Frontal cortex (tissue), 4 donors: ENCODE measurements around the gene KRT8. TPM values are rescaled to one million over a fixed set of nuclear protein-coding genes. Genes with fewer than 3 reads are reported as not detected.
"Not testable (repeated sequence)": the region's sequence is repeated elsewhere in the genome, so short reads cannot be mapped to it uniquely, and the experiment has no call there.

ENCODE experiments used
- DNase-seq, 2 donors: peaks; one replicate each; pipeline ENCODE4 v3.0.0; 2012; ENCODE audit warnings: low spot score in 2 of 2
- FAIRE-seq: peaks from 2 replicates; lab custom pipeline; 2012; peaks lifted over from hg19 to GRCh38; lab: Jason Lieb, UNC
- total RNA-seq: library from RNA; depleted of rRNA; stranded (reverse); fragments of >200 nt; gene quantifications from one replicate; pipeline ENCODE4 v1.2.3, GENCODE V29; 2014
- donor health status: control.
- donor health status: control.
- donor health status: control.

Gene KRT8
- total RNA-seq, 1 donor from 2014 or later: not detected

DNA sequence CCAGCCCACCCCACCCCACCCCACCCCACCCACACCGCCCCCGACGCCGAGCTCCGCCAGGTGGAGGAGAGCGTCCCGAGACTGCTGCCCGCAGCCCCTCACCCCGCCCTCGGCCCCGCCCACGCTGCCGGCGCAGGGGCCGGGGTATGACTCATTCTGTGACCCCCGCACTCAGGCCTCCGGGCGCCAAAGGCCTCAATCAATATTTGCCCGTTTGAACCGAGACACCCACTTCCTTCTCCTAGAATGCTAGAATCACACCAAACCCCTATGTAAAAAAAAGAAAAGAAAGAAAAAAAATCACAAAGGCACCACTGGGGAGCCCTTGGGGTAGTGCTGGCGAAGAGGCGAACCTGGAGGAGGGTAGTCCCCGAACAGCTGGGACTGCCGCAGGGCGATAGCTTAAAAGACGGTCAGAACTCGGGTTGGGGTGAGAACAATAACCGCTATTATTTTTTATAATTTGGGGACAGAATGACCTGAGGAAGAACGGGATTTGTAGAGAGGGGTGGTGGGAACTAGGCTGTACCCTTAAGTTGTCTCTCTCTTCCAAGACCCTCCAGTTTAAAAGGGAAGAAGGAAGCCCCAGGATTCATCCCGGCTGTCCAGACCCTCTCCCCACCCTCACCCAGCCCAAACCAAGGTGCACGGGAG, 894 bp downstream of the KRT8 start:
- FAIRE-seq: no peak
- peak in 1 of 2 donors; percentile 70 for DNase-seq

DNA sequence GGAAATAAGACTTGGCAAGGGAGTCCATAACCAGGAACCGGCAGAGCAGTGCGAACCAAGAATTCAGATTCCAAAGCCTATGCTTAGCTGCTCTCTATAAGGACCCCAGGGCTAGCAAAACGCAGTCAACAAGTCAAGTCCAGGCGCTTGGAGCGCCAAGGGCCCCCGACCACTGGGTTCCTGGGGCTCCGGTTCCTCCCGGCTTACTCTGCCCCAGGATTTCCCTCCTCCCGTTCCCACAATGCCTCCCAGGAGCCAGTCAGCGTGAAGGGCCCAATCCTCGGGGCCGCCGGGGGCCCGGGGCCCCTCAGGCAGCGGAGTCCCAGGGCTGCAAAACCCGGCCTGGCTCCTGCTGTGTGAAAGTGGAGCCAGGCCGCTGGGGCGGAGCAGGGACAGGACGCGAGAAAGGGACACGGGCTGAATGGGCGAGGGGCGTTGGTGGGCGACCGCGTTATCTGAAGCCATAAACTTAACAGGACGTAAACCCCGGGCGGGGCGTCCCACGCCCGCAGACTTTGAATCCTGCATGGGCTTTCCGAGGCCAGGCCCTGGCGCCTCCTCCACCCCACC, 1.5 kb downstream of the KRT8 start:
- DNase-seq: peak; percentile 60 to 73
- no peak for FAIRE-seq

- no peak for DNase-seq
Observed at GRCh38 chr12:52901715-52902541, 2.9 kb downstream of the KRT8 start.

DNA sequence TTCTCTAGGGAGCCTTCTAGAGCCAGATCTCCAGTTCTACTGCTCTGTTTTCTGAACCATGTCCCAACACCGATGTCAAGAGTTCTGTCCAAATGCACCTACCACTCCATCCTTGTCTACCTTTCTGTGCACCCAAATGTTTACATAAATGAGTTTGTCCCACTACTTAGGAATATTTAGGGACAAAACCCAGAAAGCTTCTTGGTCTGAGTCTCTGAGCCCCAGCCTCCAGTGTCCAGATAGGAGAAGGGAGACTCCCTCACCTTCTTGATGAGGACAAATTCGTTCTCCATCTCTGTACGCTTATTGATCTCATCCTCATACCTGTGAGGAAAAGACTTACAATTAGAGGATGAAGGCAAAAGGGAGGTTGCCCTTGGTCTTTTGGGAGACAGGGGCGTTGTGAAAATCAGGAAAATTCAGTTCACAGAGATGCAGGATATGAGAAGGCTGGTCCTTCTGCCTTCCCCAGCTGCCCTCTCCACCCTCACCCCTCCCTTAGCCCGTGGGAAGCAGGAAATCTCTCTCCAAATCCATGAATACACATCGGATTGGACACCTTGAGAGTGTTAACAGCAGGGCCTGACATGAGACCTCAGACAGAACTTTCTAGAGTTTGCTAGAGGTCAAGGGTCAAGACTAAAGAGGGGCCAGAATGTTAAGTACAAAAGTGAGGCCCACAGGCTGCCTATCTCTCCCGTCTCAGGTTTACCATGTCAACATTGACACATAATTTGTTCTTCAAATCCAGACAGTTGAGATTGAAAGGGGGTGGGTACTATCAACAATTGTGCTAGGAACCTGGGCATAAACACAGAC, 3.8 kb downstream of the KRT8 start:
- DNase-seq (no peak), FAIRE-seq (no peak)

More at GRCh38 chr12:52901715-52902541, 2.9 kb downstream of the KRT8 start:
- no peak for FAIRE-seq

GRCh38 chr12:52900166-52900895, 4.5 kb downstream of the KRT8 start:
- DNase-seq (no peak), FAIRE-seq (no peak)

DNA sequence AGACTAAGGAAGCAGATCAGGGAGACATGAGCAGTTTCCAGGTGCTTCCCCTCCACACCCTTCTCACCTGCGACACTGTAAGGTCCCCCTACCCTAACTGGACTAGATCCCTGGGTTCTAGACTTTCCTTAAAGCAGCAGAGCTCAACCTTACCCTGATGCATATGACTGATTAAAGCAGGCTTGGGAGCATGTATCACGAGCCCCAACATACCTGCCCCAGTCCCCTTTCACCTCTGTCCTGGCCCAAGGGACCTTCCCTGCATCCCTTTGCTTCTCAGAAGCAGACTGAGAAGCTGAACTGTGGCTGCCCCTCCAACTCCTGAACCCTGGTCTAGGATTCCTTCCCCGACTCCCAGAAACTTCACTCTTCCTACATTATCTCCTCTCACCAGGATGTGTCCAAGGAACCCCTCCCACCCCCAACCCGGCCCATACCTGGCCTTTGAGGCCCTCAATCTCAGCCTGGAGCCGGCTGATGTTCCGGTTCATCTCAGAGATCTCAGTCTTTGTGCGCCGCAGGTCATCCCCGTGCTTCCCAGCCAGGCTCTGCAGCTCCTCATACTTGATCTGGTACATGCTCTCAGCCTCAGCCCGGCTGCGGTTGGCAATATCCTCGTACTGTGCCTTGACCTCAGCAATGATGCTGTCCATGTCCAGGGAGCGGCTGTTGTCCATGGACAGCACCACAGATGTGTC, 5.4 kb downstream of the KRT8 start:
- DNase-seq (no peak), FAIRE-seq (no peak)

DNA sequence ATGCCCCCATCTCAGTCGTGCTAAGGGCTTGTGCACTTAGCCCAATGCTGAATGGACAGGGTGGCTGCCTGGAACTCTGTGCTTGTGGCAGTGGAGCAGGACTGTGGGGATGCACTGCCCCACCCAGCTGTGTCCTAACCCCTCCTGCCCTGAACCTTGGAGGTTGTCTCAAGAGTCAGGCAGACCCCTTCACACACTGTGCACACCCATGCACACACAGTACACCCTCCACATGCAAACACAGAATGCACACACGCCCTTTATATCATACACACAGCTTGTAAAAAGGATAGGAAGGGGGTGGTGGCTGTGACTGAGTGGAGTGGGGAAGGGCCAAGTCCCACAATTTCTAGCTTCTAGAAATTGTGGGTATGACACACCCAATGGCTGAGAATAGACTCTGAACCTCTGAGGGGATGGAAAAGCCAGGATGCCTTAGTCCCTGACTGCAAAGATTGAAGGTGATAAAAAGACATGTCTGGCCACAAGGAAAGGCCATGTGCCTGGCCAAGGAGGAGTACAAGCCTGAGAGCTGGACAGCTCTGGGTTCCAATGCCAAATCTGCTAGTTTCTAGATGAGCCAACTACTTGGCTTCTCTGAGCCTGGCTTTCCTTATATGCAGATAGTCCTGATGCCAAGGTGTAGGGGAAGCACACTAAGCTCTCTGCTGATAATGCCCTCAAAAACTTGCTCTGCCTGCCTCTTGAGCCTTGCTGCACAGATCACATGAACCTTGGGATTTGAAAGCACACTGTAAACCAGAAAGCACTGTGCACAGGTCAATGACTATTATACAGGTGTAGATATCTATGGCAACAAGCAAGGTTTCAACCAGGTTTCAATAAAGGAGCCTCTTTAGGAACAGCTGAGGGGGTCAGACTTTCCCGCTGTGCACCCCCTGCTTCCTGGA, 8.4 kb downstream of the KRT8 start:
- FAIRE-seq (no peak), DNase-seq (no peak)

- no peak for DNase-seq
Observed at GRCh38 chr12:52895726-52896189, 9.1 kb downstream of the KRT8 start.

DNA sequence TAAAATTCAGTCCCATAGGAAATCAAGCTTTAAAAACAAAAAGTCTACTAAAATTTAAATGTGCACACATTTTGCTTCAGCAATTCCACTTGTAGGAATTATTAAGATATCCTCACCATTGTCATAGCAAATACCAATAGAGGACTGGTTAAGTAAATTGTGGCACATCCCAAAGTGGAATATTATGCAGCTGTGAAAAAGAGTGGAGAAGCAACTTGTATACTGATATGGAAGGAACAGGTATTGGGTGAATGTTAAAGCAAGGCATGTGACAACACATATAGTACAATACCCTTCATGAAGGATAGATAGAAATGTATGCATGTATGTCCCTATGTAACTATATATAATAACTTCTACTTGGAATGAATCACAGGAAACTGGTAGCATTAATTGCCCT, 11.9 kb downstream of the KRT8 start:
- no peak for DNase-seq

More at GRCh38 chr12:52895726-52896189, 9.1 kb downstream of the KRT8 start:
- no peak for FAIRE-seq

GRCh38 chr12:52892207-52892852, 12.5 kb downstream of the KRT8 start:
- no peak for FAIRE-seq

More for the DNA sequence above, 11.9 kb downstream of the KRT8 start:
- no peak for FAIRE-seq

DNA sequence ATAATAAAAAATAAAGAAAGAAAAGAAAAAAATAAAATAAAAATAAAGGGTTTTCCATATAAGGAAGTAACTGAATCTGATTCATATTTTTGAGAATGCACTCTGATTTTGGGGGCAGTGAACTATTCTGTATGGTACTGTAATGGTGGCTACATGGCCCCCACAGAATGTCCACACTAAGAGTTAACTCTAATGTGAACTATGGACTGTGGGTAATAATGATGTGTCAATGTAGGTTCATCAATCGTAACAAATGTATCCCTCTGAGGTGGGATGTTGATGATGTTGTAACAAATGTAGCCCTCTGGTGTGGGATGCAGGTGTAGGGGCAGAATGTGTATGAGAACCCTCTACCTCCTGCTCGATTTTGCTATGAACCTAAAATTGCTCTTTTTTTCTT, 13.8 kb downstream of the KRT8 start:
- no peak for DNase-seq
- FAIRE-seq: no peak

More at GRCh38 chr12:52892207-52892852, 12.5 kb downstream of the KRT8 start:
- DNase-seq: no peak

- DNase-seq (no peak), FAIRE-seq (no peak)
Observed at GRCh38 chr12:52890417-52890816, 14.5 kb downstream of the KRT8 start.

GRCh38 chr12:52884526-52885293, 20.2 kb downstream of the KRT8 start:
- no peak for FAIRE-seq
- DNase-seq: peak in 1 of 2 donors; percentile 74

GRCh38 chr12:52880499-52880898, 24.4 kb downstream of the KRT8 start:
- not testable (repeated sequence) for DNase-seq, FAIRE-seq

DNA sequence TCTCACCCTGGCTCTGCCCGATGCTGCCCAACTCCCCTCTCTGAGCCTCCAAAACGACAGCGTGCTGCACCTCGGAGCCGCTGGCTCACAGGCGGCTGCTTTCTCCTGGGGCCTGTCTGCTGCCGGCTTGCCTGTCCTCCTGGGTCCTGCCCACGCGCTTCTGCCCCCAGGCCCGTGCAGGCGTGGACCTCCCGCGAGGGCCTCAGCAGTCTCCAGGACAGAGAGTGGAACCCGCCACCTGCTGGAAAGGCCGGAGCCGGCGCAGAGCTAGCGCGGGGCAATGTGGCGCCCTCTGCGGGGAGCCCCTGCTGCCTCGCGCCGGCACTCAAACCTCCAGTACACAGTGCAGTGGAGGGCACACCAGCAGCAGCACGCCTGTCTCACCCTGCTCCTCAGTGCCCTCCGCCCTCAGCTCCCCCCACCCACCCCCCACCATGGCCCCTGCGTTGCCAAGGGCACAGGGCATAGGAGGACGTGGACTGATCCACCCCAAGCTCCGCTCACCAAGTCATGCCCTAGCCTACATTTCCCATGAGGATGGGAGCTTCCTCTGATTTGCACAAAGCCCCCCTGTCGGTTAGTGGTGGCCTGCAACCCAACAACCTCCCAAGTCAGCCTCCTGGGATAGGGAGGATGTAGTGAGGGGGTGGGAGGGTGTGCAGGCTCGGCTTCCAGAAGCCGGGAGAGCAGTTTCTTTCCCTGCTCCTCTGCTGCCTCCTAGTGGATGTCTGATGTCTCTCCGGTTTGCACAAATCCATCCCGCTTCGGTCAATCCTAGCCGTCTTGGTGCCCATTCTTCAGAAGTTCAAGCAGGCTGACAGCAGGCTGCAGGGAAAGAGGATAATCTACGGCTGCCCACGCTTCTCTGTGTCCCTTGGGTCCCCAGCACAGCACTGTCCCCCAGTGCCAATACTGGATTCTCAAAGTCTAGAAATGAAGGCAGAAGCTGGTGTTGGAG, 25.2 kb downstream of the KRT8 start:
- FAIRE-seq: no peak
- peak; percentile 70 to 87 for DNase-seq
